Measurements from ENCODE around the gene AMBRA1.

DNA sequence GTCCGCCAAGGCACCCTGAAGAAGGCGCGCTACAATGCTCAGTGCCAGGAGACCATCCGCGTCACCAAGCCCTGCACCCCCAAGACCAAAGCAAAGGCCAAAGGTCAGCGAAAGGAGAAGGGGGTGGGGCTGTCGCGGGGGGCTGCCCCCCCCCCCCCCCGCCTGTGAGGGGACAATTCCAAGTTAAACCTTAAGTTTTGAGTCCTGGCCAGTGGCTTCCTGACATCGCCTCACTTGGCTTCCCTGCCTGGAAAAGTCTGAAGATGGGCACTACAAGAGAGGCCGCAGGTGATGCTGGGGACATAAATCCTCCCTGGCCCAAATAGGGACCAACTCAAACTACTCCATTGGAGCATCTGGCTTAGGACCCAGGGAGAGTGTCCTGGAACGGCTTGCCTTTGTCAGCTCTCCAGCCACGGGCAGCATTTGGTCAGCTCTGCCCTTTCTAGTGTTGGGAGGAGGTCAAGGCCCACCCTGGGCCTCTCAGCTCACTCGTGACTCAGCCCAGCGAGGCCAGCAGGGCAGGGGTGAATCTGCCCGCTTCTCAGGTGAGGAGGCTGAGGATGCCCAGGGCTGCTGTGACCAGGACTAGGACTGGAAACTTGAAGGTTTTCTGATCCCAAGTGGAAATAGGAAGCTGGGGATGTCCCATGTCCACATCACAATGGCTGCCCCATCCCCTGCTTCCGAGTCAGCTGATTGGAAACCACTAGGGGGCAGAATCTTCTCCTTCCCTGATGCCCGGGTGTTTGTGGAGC is 211.0 kb downstream of the AMBRA1 start:
- TF ChIP-seq, protein P1, sequence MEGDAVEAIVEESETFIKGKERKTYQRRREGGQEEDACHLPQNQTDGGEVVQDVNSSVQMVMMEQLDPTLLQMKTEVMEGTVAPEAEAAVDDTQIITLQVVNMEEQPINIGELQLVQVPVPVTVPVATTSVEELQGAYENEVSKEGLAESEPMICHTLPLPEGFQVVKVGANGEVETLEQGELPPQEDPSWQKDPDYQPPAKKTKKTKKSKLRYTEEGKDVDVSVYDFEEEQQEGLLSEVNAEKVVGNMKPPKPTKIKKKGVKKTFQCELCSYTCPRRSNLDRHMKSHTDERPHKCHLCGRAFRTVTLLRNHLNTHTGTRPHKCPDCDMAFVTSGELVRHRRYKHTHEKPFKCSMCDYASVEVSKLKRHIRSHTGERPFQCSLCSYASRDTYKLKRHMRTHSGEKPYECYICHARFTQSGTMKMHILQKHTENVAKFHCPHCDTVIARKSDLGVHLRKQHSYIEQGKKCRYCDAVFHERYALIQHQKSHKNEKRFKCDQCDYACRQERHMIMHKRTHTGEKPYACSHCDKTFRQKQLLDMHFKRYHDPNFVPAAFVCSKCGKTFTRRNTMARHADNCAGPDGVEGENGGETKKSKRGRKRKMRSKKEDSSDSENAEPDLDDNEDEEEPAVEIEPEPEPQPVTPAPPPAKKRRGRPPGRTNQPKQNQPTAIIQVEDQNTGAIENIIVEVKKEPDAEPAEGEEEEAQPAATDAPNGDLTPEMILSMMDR (IDR thresholded peaks at IDR 0.05): peak; percentile 61
- TF ChIP-seq CEBPB (IDR thresholded peaks at IDR 0.05) (no peak), SMC3 (IDR thresholded peaks at IDR 0.05) (peak; percentile 38; the same call in 1 of the 3 replicates), MAFK (IDR thresholded peaks at IDR 0.05; ENCODE audit: partially characterized antibody) (no peak), EP300 (IDR thresholded peaks at IDR 0.05) (no peak), POLR2A (IDR thresholded peaks at IDR 0.05; ENCODE audit: low read length) (no peak), JUN (IDR thresholded peaks at IDR 0.05) (no peak), CHD2 (IDR thresholded peaks at IDR 0.05; ENCODE audit: low read length, partially characterized antibody) (no peak), RAD21 (conservative IDR thresholded peaks at IDR 0.05 in 1 of 2, IDR thresholded peaks at IDR 0.05 in 1 of 2) (peak in 1 of 2 experiments; percentile 51; a peak in 3 of 5 replicates), ZNF302 (CRISPR knock-in tag; IDR thresholded peaks at IDR 0.05) (no peak)
- TF ChIP-seq, protein P2, sequence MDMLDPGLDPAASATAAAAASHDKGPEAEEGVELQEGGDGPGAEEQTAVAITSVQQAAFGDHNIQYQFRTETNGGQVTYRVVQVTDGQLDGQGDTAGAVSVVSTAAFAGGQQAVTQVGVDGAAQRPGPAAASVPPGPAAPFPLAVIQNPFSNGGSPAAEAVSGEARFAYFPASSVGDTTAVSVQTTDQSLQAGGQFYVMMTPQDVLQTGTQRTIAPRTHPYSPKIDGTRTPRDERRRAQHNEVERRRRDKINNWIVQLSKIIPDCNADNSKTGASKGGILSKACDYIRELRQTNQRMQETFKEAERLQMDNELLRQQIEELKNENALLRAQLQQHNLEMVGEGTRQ (IDR thresholded peaks at IDR 0.05): no peak
- TF ChIP-seq, protein P3, sequence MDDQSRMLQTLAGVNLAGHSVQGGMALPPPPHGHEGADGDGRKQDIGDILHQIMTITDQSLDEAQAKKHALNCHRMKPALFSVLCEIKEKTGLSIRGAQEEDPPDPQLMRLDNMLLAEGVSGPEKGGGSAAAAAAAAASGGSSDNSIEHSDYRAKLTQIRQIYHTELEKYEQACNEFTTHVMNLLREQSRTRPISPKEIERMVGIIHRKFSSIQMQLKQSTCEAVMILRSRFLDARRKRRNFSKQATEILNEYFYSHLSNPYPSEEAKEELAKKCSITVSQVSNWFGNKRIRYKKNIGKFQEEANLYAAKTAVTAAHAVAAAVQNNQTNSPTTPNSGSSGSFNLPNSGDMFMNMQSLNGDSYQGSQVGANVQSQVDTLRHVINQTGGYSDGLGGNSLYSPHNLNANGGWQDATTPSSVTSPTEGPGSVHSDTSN (IDR thresholded peaks at IDR 0.05): no peak

All from A549 (cell line).